SU-DHL-6 (cell line): ENCODE measurements around the gene OCIAD1.

Experiments
- H2AFZ ChIP-seq: fragments of 200-600 bp; sonication (generic); 2 replicates; pipeline ENCODE4 v1.6.1; 2014; ENCODE audit warnings: low read depth, mild to moderate bottlenecking, moderate library complexity, mixed read lengths, antibody characterized with exemption, low read length; ENCODE audit not compliant: severe bottlenecking
- H3F3A ChIP-seq: fragments of 200-600 bp; shearing (Covaris generic); 2 replicates; pipeline ENCODE4 v1.6.0; 2016; ENCODE audit warnings: antibody characterized with exemption, mild to moderate bottlenecking; ENCODE audit not compliant: insufficient read depth
- H3K27ac ChIP-seq: fragments of 200-600 bp; sonication (generic); 2 replicates; pipeline ENCODE4 v1.5.1; 2016; ENCODE audit warnings: low read depth, mild to moderate bottlenecking, low read length, moderate library complexity, mixed read lengths
- H3K27me3 ChIP-seq: fragments of 200-600 bp; sonication (generic), shearing (Covaris generic); 2 replicates; pipeline ENCODE4 v1.6.0; 2014; ENCODE audit warnings: mild to moderate bottlenecking, low read length
- H3K36me3 ChIP-seq: fragments of 200-600 bp; sonication (generic); 2 replicates; pipeline ENCODE4 v1.6.1; 2014; ENCODE audit warnings: mild to moderate bottlenecking, low read length, mixed read lengths
- H3K4me2 ChIP-seq: fragments of 300-600, 200-600 bp; shearing (Covaris generic), sonication (generic); 2 replicates; pipeline ENCODE4 v1.6.0; 2014; ENCODE audit warnings: low read length, low read depth, mild to moderate bottlenecking; ENCODE audit not compliant: poor library complexity, severe bottlenecking
- H3K4me3 ChIP-seq: fragments of 200-600 bp; sonication (generic); 2 replicates; pipeline ENCODE4 v1.5.1; 2014; ENCODE audit warnings: antibody characterized with exemption, low read length, mild to moderate bottlenecking, mixed read lengths; ENCODE audit not compliant: insufficient read depth, poor library complexity, severe bottlenecking
- H3K79me2 ChIP-seq: fragments of 200-600 bp; sonication (generic); 2 replicates; pipeline ENCODE4 v1.6.1; 2014; ENCODE audit warnings: mild to moderate bottlenecking, low read length, moderate library complexity; ENCODE audit not compliant: insufficient read depth
- H3K9ac ChIP-seq: fragments of 200-600 bp; sonication (generic); 2 replicates; pipeline ENCODE4 v1.7.0; 2014; ENCODE audit warnings: mild to moderate bottlenecking, low read length
- H3K9me2 ChIP-seq: fragments of 200-600 bp; sonication (generic); replicated peaks from 2 replicates; pipeline ENCODE4 v1.6.1; 2014; ENCODE audit warnings: low read length; ENCODE audit not compliant: insufficient read depth
- H3K9me3 ChIP-seq: fragments of 200-600 bp; sonication (generic); 2 replicates; pipeline ENCODE4 v1.6.1; 2014; ENCODE audit warnings: low read length, mixed read lengths; ENCODE audit not compliant: insufficient read depth
- H4K20me1 ChIP-seq: fragments of 200-600 bp; sonication (generic); 2 replicates; pipeline ENCODE4 v1.6.1; 2014; ENCODE audit warnings: low read depth, mild to moderate bottlenecking, antibody characterized with exemption, low read length, moderate library complexity, mixed read lengths
- CTCF ChIP-seq: fragments of 200-600 bp; sonication (generic); IDR thresholded peaks from one replicate; pipeline ENCODE4 v1.5.1; 2017; ENCODE audit warnings: antibody characterized with exemption, mild to moderate bottlenecking, low read length, moderate library complexity; ENCODE audit not compliant: insufficient read depth, poor library complexity, severe bottlenecking
- EZH2phosphoT487 ChIP-seq: fragments of 200-600 bp; sonication (generic), shearing (Covaris generic); conservative IDR thresholded peaks from 2 replicates; pipeline ENCODE4 v1.6.1; 2018; ENCODE audit warnings: mild to moderate bottlenecking, antibody characterized with exemption, low read length, moderate library complexity, mixed read lengths

The OCIAD1 gene

GRCh38 chr4:48854395-48854683 is 23.5 kb downstream of the OCIAD1 start:
- Histone ChIP-seq H3K27me3 (no peaks in the 10 kb centered on the region), H3K27ac (no peak overlapping the region), H4K20me1 (no peaks in the 10 kb centered on the region), H3F3A (peaks cover 6% of the 10 kb centered on the region; the same call in 1 of the 2 replicates), H3K79me2 (peaks cover 3% of the 10 kb centered on the region; the same call in 1 of the 2 replicates), H3K9me2 (no peaks in the 10 kb centered on the region), H3K4me2 (no peak overlapping the region), H2AFZ (no peak overlapping the region), H3K36me3 (peaks cover 30% of the 10 kb centered on the region), H3K4me3 (no peak overlapping the region), H3K9ac (no peak overlapping the region), H3K9me3 (no peaks in the 10 kb centered on the region)
- TF ChIP-seq EZH2phosphoT487 = no peak

- Histone ChIP-seq H3F3A (peaks cover 12% of the 10 kb centered on the region; the same call in 1 of the 2 replicates), H3K27ac (no peak overlapping the region), H3K4me3 (no peak overlapping the region), H3K79me2 (peaks cover 1% of the 10 kb centered on the region; the same call in 1 of the 2 replicates), H2AFZ (no peak overlapping the region), H3K27me3 (no peaks in the 10 kb centered on the region), H4K20me1 (no peaks in the 10 kb centered on the region), H3K9me2 (no peaks in the 10 kb centered on the region), H3K9me3 (no peaks in the 10 kb centered on the region), H3K36me3 (peaks cover 30% of the 10 kb centered on the region), H3K4me2 (no peak overlapping the region), H3K9ac (no peak overlapping the region)
- no peak for TF ChIP-seq CTCF
- no peak for TF ChIP-seq EZH2phosphoT487
Measured at GRCh38 chr4:48854982-48855381, 24.1 kb downstream of the OCIAD1 start.

- no peak overlapping the region for H3K27ac ChIP-seq
- no peak overlapping the region for H2AFZ ChIP-seq
- no peak overlapping the region for H3K9ac ChIP-seq
- no peaks in the 10 kb centered on the region for H3K9me3 ChIP-seq
- H3K4me3 ChIP-seq = no peak overlapping the region
- TF ChIP-seq EZH2phosphoT487 (no peak), CTCF (no peak)
- peaks cover 31% of the 10 kb centered on the region for H3K36me3 ChIP-seq
- H3F3A ChIP-seq = peaks cover 21% of the 10 kb centered on the region; the same call in 1 of the 2 replicates
- no peak overlapping the region for H3K4me2 ChIP-seq
- H4K20me1 ChIP-seq = no peaks in the 10 kb centered on the region
- H3K79me2 ChIP-seq = no peaks in the 10 kb centered on the region
- no peaks in the 10 kb centered on the region for H3K9me2 ChIP-seq
- H3K27me3 ChIP-seq = no peaks in the 10 kb centered on the region
Measured at GRCh38 chr4:48858130-48858529, 27.2 kb downstream of the OCIAD1 start.

- H3K27ac ChIP-seq = no peak overlapping the region
- peaks cover 16% of the 10 kb centered on the region; the same call in 1 of the 2 replicates for H3F3A ChIP-seq
- no peak overlapping the region for H3K9ac ChIP-seq
- no peak overlapping the region for H3K4me3 ChIP-seq
- TF ChIP-seq EZH2phosphoT487 (no peak), CTCF (no peak)
- no peaks in the 10 kb centered on the region for H3K79me2 ChIP-seq
- H3K9me2 ChIP-seq = no peaks in the 10 kb centered on the region
- H4K20me1 ChIP-seq = no peaks in the 10 kb centered on the region
- H3K9me3 ChIP-seq = no peaks in the 10 kb centered on the region
- H3K4me2 ChIP-seq = no peak overlapping the region
- H3K27me3 ChIP-seq = no peaks in the 10 kb centered on the region
- peaks cover 18% of the 10 kb centered on the region for H3K36me3 ChIP-seq
- no peak overlapping the region for H2AFZ ChIP-seq
Measured at GRCh38 chr4:48862038-48862437, 31.1 kb downstream of the OCIAD1 start.
